GM21825 (cell line): Measurements from ENCODE around the gene ZNF790.

ENCODE experiments used
- ATAC-seq: cut with Tn5 transposase; IDR thresholded peaks from one replicate; pipeline ENCODE4 v1.9.1; 2021; ENCODE audit warnings: mild to moderate bottlenecking, moderate library complexity; ENCODE audit not compliant: unreplicated experiment

The ZNF790 gene

DNA sequence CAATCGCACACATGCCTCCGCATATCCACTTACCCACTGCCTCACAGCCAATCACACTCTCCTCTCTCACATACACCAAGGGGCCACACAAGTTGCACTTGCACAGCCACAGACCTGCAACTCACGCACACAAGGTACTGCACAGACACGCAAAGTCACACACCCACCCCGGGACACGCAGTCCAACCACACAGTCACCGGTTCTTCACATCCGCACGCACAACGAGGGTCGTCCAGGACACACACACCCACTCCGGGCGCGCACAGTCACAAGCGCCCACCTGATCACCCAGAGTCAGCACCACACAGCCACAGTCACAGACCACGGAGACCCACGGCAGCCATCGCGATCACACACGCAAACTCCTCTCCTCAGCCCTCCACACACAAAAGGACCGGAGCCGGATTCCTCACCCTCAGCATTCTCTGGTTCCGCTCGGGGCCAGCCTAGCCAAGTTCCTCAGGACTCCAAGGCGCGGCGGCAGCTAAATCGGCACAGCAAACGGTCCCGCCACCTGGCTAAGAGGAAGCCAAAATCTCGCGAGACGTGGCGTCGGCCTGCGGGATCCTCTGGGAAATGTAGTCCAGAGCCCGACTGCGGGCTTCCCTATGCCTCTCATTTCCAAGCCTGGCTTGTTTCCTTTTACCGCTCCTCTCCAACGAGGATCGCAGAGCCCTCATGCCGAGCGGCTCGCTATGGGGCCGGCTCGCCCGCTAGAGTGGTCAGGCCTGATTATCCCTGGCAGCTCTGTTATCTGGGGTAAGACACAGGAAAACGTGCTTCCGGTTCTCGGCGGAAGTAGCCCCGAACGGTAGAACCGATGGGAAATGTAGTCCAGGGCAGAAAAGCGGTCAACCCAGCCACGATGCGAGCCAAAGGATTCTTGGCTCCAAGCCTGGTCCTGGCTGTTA is 65.6 kb downstream of the ZNF790 start, which contains the start of gene ZNF850:
TSS of gene ZNF850 (minus strand) at position 497 of the 912 bp plus-strand sequence. CDS start 10,201 bp downstream, outside the sequence.
- ATAC-seq: peak; percentile 88

DNA sequence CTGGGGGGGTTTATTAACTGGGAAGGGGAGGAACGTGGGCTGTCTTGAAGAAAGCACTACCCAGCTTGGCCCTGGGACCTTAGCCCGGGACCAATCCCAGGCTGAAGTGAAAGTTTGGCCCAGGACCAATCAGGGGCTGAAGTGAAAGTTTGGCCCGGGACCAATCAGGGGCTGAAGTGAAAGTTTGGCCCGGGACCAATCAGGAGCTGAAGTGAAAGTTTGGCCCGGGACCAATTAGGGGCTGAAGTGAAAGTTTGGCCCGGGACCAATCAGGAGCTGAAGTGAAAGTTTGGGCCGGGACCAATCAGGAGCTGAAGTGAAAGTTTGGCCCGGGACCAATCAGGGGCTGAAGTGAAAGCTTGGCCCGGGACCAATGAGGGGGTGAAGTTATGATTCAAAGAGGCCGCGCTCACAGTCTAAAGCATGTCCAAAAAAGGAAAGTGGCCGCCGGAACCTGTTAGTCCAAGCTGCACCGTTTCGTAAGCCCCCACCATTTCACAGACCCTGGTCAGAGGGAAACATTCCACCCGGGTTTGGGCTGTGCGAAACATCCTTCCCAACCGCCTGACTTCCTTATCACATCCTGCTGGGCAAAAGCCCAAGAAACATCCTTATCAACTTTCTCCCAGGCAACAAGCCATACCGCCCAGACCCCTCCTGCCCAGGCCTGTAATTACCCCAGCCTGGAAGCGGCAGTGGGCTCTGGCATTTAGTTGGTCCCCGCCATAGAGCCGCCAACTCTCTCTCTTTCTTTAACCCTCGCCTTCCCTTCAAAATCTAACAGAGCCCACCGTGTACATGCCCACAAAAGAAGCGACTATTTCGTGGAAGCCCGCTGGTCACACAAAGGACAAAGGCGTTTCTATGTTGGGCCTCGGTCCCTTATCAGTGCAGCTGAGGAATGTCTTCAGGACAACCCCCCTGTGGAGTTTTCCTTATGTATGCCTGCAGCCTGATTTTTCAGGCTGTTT is 66.6 kb downstream of the ZNF790 start:
- ATAC-seq: no peak
